Suprapubic skin (tissue), 4 donors: ENCODE data around the gene KRT34.

Experiments
- EP300 ChIP-seq: sonication (generic); formaldehyde crosslinking; IDR thresholded peaks from one replicate; pipeline ENCODE4 v1.6.1; 2017; ENCODE audit warnings: antibody characterized with exemption
- POLR2A ChIP-seq, 2 donors: fragments of 450-650 bp; IDR thresholded peaks; one replicate each; pipeline ENCODE4 v1.6.1; 2017; ENCODE audit warnings: antibody characterized with exemption in 2 of 2, mild to moderate bottlenecking in 2 of 2, moderate library complexity in 2 of 2
- POLR2AphosphoS5 ChIP-seq, 3 donors: sonication (generic); formaldehyde crosslinking; IDR thresholded peaks; one replicate each; pipeline ENCODE4 v1.6.1; 2017; ENCODE audit warnings: antibody characterized with exemption in 3 of 3
- TF ChIP-seq, protein P1 (sequence below), 2 donors: fragments of 200-600 bp in 1 of 2; fragments of 450-650 bp in 1 of 2; sonication (generic) in 1 of 2; IDR thresholded peaks; one replicate each; pipeline ENCODE4 v1.5.1; 2016 to 2019; ENCODE audit warnings: antibody characterized with exemption in 2 of 2, mild to moderate bottlenecking in 1 of 2, moderate library complexity in 1 of 2

DNA sequence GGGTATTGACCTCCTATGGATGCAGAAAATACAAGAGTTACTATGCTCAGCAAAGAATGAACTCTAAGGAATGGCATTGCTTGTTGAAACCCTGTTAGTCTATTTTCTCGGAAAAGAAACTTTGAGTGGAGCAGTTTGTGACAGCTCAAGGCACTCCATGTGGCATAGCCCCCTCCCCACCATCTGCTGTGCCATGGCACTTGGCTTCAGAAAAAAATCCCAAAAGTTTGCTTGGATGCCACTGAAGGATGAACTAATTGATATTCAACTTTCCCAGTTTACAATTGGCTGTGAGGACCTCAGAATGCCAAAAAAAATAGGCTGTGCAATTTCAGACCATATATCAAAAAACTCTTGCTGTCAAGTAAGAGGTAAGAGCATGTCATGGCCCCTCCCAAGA lies 13.5 kb upstream of the KRT34 start:
- no peak for TF ChIP-seq POLR2A (IDR thresholded peaks at IDR 0.05)
- TF ChIP-seq, protein P1, sequence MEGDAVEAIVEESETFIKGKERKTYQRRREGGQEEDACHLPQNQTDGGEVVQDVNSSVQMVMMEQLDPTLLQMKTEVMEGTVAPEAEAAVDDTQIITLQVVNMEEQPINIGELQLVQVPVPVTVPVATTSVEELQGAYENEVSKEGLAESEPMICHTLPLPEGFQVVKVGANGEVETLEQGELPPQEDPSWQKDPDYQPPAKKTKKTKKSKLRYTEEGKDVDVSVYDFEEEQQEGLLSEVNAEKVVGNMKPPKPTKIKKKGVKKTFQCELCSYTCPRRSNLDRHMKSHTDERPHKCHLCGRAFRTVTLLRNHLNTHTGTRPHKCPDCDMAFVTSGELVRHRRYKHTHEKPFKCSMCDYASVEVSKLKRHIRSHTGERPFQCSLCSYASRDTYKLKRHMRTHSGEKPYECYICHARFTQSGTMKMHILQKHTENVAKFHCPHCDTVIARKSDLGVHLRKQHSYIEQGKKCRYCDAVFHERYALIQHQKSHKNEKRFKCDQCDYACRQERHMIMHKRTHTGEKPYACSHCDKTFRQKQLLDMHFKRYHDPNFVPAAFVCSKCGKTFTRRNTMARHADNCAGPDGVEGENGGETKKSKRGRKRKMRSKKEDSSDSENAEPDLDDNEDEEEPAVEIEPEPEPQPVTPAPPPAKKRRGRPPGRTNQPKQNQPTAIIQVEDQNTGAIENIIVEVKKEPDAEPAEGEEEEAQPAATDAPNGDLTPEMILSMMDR (IDR thresholded peaks at IDR 0.05) = no peak
- TF ChIP-seq POLR2AphosphoS5 (IDR thresholded peaks at IDR 0.05) = no peak
- TF ChIP-seq EP300 = no peak
